HCT116 (cell line): ENCODE measurements around the gene TMEM255A.

Experiments used
- POLR2A ChIP-seq: IDR thresholded peaks from 2 replicates; pipeline ENCODE4 v1.7.0; 2011; ENCODE audit warnings: borderline replicate concordance; ENCODE audit not compliant: insufficient read depth, insufficient read length; ENCODE audit errors: extremely low read depth
- TF ChIP-seq, protein P1 (sequence below), 3 experiments: fragments of 200-600 bp in 1 of 3; sonication (generic) in 1 of 3; IDR thresholded peaks in 2 of 3; conservative IDR thresholded peaks in 1 of 3; 2 replicates each; pipeline ENCODE4 v1.5.1; 2012 to 2017; ENCODE audit warnings: low read depth in 2 of 3, low read length in 2 of 3, antibody characterized with exemption in 1 of 3, borderline replicate concordance in 1 of 3, control low read depth in 1 of 3, mild to moderate bottlenecking in 1 of 3, mixed read lengths in 1 of 3, mixed run types in 1 of 3, moderate library complexity in 1 of 3; ENCODE audit not compliant: insufficient read depth in 1 of 3

DNA sequence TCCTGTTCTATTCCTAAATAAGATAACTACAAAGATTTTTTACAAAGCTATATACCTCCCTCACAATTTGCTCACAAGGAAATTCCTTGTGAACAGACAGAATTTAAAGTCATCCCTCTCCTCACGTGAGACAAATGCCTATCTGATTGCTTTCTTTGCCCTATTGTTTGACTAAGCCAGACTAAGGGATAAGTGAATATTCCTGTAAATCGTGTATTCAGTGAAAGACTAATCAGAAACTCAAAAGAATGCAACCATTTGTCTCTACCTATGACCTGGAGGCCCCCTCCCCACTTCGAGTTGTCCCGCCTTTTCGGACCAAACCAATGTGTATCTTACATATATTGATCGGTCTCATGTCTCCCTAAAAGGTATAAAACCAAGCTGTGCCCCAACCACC lies 76.0 kb downstream of the TMEM255A start:
- no peak for TF ChIP-seq POLR2A
- TF ChIP-seq, protein P1, sequence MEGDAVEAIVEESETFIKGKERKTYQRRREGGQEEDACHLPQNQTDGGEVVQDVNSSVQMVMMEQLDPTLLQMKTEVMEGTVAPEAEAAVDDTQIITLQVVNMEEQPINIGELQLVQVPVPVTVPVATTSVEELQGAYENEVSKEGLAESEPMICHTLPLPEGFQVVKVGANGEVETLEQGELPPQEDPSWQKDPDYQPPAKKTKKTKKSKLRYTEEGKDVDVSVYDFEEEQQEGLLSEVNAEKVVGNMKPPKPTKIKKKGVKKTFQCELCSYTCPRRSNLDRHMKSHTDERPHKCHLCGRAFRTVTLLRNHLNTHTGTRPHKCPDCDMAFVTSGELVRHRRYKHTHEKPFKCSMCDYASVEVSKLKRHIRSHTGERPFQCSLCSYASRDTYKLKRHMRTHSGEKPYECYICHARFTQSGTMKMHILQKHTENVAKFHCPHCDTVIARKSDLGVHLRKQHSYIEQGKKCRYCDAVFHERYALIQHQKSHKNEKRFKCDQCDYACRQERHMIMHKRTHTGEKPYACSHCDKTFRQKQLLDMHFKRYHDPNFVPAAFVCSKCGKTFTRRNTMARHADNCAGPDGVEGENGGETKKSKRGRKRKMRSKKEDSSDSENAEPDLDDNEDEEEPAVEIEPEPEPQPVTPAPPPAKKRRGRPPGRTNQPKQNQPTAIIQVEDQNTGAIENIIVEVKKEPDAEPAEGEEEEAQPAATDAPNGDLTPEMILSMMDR (IDR thresholded peaks at IDR 0.05 in 2 of 3, conservative IDR thresholded peaks at IDR 0.05 in 1 of 3; ENCODE audit: borderline replicate concordance in 1 of 3, insufficient read depth in 1 of 3, low read depth in 2 of 3, low read length in 2 of 3): no peak
